H9 (cell line): ENCODE data around the gene CHURC1. TPM values are rescaled to one million over a fixed set of nuclear protein-coding genes. Genes with fewer than 3 reads are reported as not detected.

ENCODE experiments used
- DNase-seq: peaks from one replicate; pipeline ENCODE4 v3.0.0-alpha.2; 2017
- H2AFZ ChIP-seq: one replicate; pipeline ENCODE4 v1.6.1; 2013; ENCODE audit warnings: mild to moderate bottlenecking, low read length, control low read depth, moderate library complexity
- H2AK5ac ChIP-seq: 2 replicates; pipeline ENCODE4 v1.6.1; 2013; ENCODE audit warnings: low read length, control low read depth, mixed read lengths; ENCODE audit not compliant: insufficient read length
- H2BK120ac ChIP-seq: one replicate; pipeline ENCODE4 v1.6.1; 2013; ENCODE audit warnings: low read depth, mild to moderate bottlenecking, low read length, control low read depth, inconsistent platforms; ENCODE audit not compliant: poor library complexity, severe bottlenecking
- H2BK12ac ChIP-seq: 2 replicates; pipeline ENCODE4 v1.6.1; 2013; ENCODE audit warnings: low read length, control low read depth, mixed read lengths, low read depth; ENCODE audit not compliant: insufficient read length
- H2BK15ac ChIP-seq: 2 replicates; pipeline ENCODE4 v1.6.1; 2013; ENCODE audit warnings: low read depth, low read length, control low read depth
- H2BK20ac ChIP-seq: one replicate; pipeline ENCODE4 v1.6.1; 2013; ENCODE audit warnings: low read depth, mild to moderate bottlenecking, low read length, control low read depth, inconsistent platforms; ENCODE audit not compliant: poor library complexity, severe bottlenecking
- H2BK5ac ChIP-seq: 2 replicates; pipeline ENCODE4 v1.6.1; 2013; ENCODE audit warnings: low read length, control low read depth, mixed read lengths; ENCODE audit not compliant: insufficient read length
- H3K14ac ChIP-seq: 2 replicates; pipeline ENCODE4 v1.6.1; 2013; ENCODE audit warnings: low read length, control low read depth; ENCODE audit not compliant: insufficient read depth
- H3K18ac ChIP-seq: 2 replicates; pipeline ENCODE4 v1.6.1; 2013; ENCODE audit warnings: low read depth, mild to moderate bottlenecking, mixed read lengths, low read length, control low read depth; ENCODE audit not compliant: insufficient read length
- H3K23ac ChIP-seq: 2 replicates; pipeline ENCODE4 v1.6.1; 2013; ENCODE audit warnings: low read length, control low read depth, mixed read lengths, low read depth; ENCODE audit not compliant: insufficient read length
- H3K23me2 ChIP-seq: 2 replicates; pipeline ENCODE4 v1.6.1; 2013; ENCODE audit warnings: low read depth, mild to moderate bottlenecking, mixed read lengths, low read length, control low read depth; ENCODE audit not compliant: insufficient read length, poor library complexity, severe bottlenecking
- H3K27ac ChIP-seq: 2 replicates; pipeline ENCODE4 v1.5.1; 2013; ENCODE audit warnings: low read length, control low read depth, mixed read lengths, low read depth; ENCODE audit not compliant: insufficient read length
- H3K27me3 ChIP-seq: 2 replicates; pipeline ENCODE4 v1.6.1; 2013; ENCODE audit warnings: low read length, control low read depth, inconsistent platforms; ENCODE audit not compliant: insufficient read depth
- H3K4ac ChIP-seq: 2 replicates; pipeline ENCODE4 v1.6.1; 2013; ENCODE audit warnings: low read depth, mild to moderate bottlenecking, control low read depth, inconsistent platforms, low read length, moderate library complexity
- H3K4me1 ChIP-seq: 2 replicates; pipeline ENCODE4 v1.6.1; 2013; ENCODE audit warnings: low read length, control low read depth, inconsistent platforms; ENCODE audit not compliant: insufficient read depth
- H3K4me2 ChIP-seq: 2 replicates; pipeline ENCODE4 v1.6.1; 2013; ENCODE audit warnings: low read length, control low read depth, mixed read lengths; ENCODE audit not compliant: insufficient read length, insufficient read depth
- H3K56ac ChIP-seq: 2 replicates; pipeline ENCODE4 v1.6.1; 2013; ENCODE audit warnings: low read depth, mild to moderate bottlenecking, mixed read lengths, low read length, control low read depth; ENCODE audit not compliant: insufficient read length
- H3K79me1 ChIP-seq: 2 replicates; pipeline ENCODE4 v1.6.1; 2013; ENCODE audit warnings: low read depth, mild to moderate bottlenecking, moderate library complexity, low read length, control low read depth, inconsistent platforms; ENCODE audit not compliant: insufficient read depth, poor library complexity, severe bottlenecking
- H3K79me2 ChIP-seq: 2 replicates; pipeline ENCODE4 v1.6.1; 2013; ENCODE audit warnings: low read length, control low read depth, inconsistent platforms; ENCODE audit not compliant: insufficient read depth
- H3K9ac ChIP-seq: 2 replicates; pipeline ENCODE4 v1.6.1; 2013; ENCODE audit warnings: low read length, control low read depth, mixed read lengths; ENCODE audit not compliant: insufficient read length; ENCODE audit errors: extremely low read depth
- H3K9me3 ChIP-seq: one replicate; pipeline ENCODE4 v1.6.1; 2013; ENCODE audit warnings: low read depth, low read length, inconsistent platforms; ENCODE audit not compliant: control insufficient read depth
- H3T11ph ChIP-seq: one replicate; pipeline ENCODE4 v1.6.1; 2013; ENCODE audit warnings: mild to moderate bottlenecking, low read length, control low read depth, inconsistent platforms
- H4K20me1 ChIP-seq: one replicate; pipeline ENCODE4 v1.6.1; 2013; ENCODE audit not compliant: control insufficient read depth, insufficient read length, insufficient read depth
- H4K5ac ChIP-seq: 2 replicates; pipeline ENCODE4 v1.6.1; 2013; ENCODE audit warnings: low read depth, mild to moderate bottlenecking, mixed read lengths, low read length, control low read depth; ENCODE audit not compliant: insufficient read length
- H4K8ac ChIP-seq: replicated peaks from 2 replicates; pipeline ENCODE4 v1.6.1; 2013; ENCODE audit warnings: low read length, control low read depth, mixed read lengths, low read depth; ENCODE audit not compliant: insufficient read length
- H4K91ac ChIP-seq: 2 replicates; pipeline ENCODE4 v1.6.1; 2013; ENCODE audit warnings: low read depth, mild to moderate bottlenecking, moderate library complexity, mixed read lengths, low read length, control low read depth; ENCODE audit not compliant: insufficient read length
- H3K27ac Mint-ChIP-seq, 3 experiments: 2 replicates in 2 of 3; 3 replicates in 1 of 3; pipeline ENCODE4 v1.8.0; 2020 to 2021; ENCODE audit warnings: mixed read lengths in 3 of 3, mild to moderate bottlenecking in 1 of 3, moderate library complexity in 1 of 3
- H3K27me3 Mint-ChIP-seq: 2 replicates; pipeline ENCODE4 v1.8.0; 2021; ENCODE audit warnings: low read depth, mild to moderate bottlenecking, moderate library complexity, mixed read lengths
- H3K36me3 Mint-ChIP-seq, 3 experiments: 2 replicates in 2 of 3; 3 replicates in 1 of 3; pipeline ENCODE4 v1.8.0; 2020 to 2021; ENCODE audit warnings: low read depth in 3 of 3, mixed read lengths in 3 of 3; ENCODE audit not compliant: insufficient read depth in 1 of 3
- H3K4me1 Mint-ChIP-seq, 2 experiments: 2 replicates each; pipeline ENCODE4 v1.8.0; 2020; ENCODE audit warnings: mixed read lengths in 2 of 2
- H3K4me3 Mint-ChIP-seq, 2 experiments: 2 replicates in 1 of 2; 3 replicates in 1 of 2; pipeline ENCODE4 v1.8.0; 2020 to 2021; ENCODE audit warnings: mild to moderate bottlenecking in 2 of 2, mixed read lengths in 2 of 2, moderate library complexity in 1 of 2
- H3K9me3 Mint-ChIP-seq, 2 experiments: 2 replicates in 1 of 2; 3 replicates in 1 of 2; pipeline ENCODE4 v1.8.0; 2020; ENCODE audit warnings: mild to moderate bottlenecking in 2 of 2, mixed read lengths in 2 of 2, moderate library complexity in 1 of 2
- CTCF ChIP-seq: fragments of 200-600 bp; sonication (generic); conservative IDR thresholded peaks from 3 replicates; pipeline ENCODE4 v1.8.0; 2021; ENCODE audit warnings: antibody characterized with exemption, mild to moderate bottlenecking
- WGBS: extraction: QIAGEN DNeasy Blood & Tissue Kit; methylation state at CpG from one replicate; pipeline ENCODE4 v1.1.7; 2013; ENCODE audit warnings: missing lambda C conversion rate, low lambda C conversion rate, mixed read lengths; ENCODE audit not compliant: insufficient read length; ENCODE audit errors: extremely low coverage; 5-methylcytosine and 5-hydroxymethylcytosine counted together
- total RNA-seq: library from RNA; stranded (reverse); gene quantifications from 2 replicates; pipeline ENCODE4 v1.2.1, GENCODE V29; 2021

The CHURC1 gene
- total RNA-seq, 1 experiment from 2014 or later, result 58.7 TPM

GRCh38 chr14:64968651-64969050 lies 54.4 kb downstream of the CHURC1 start:
- H4K20me1 ChIP-seq, result no peaks in the 10 kb centered on the region
- Mint-ChIP-seq H3K9me3 (no peaks in the 10 kb centered on the region), H3K4me3 (peak overlapping the region in 1 of 2 experiments; percentile 21; a peak in 1 of 5 replicates), H3K27ac (peak overlapping the region in 2 of 3 experiments; percentile 14 to 75; a peak in 2 of 7 replicates), H3K4me1 (peaks cover 49 to 51% of the 10 kb centered on the region in 2 experiments), H3K36me3 (peaks cover 16 to 24% (median 18%) of the 10 kb centered on the region in 3 experiments; a peak in 6 of 7 replicates), H3K27me3 (peaks cover 22% of the 10 kb centered on the region)
- H2AFZ ChIP-seq, result no peak overlapping the region
- H3K4ac ChIP-seq, result no peak overlapping the region
- H2BK20ac ChIP-seq, result no peak overlapping the region
- no peak overlapping the region for H3K27ac ChIP-seq
- no peak overlapping the region for H2BK5ac ChIP-seq
- H2AK5ac ChIP-seq, result no peak overlapping the region
- no peak overlapping the region; the same call in 1 of the 2 replicates for H3K14ac ChIP-seq
- no peak overlapping the region for H3T11ph ChIP-seq
- H3K4me1 ChIP-seq, result peaks cover 24% of the 10 kb centered on the region; the same call in 1 of the 2 replicates
- H3K23ac ChIP-seq, result no peak overlapping the region
- H4K5ac ChIP-seq, result no peak overlapping the region
- H2BK12ac ChIP-seq, result no peak overlapping the region
- WGBS, result no CpG with 5 or more reads among the region's 6 CpGs
- no peak overlapping the region for H2BK120ac ChIP-seq
- DNase-seq, result peak; percentile 52
- H4K8ac ChIP-seq, result no peak overlapping the region
- no peak overlapping the region; the same call in 1 of the 2 replicates for H2BK15ac ChIP-seq
- H3K4me2 ChIP-seq, result no peak overlapping the region
- no peaks in the 10 kb centered on the region; the same call in 1 of the 2 replicates for H3K79me2 ChIP-seq
- no peaks in the 10 kb centered on the region for H3K9me3 ChIP-seq
- H4K91ac ChIP-seq, result no peak overlapping the region
- H3K9ac ChIP-seq, result no peak overlapping the region
- no peak overlapping the region for H3K18ac ChIP-seq
- H3K27me3 ChIP-seq, result no peaks in the 10 kb centered on the region
- H3K23me2 ChIP-seq, result no peaks in the 10 kb centered on the region
- no peak for TF ChIP-seq CTCF
- H3K56ac ChIP-seq, result no peak overlapping the region
- no peaks in the 10 kb centered on the region for H3K79me1 ChIP-seq
